HCT116 (cell line): ENCODE data around the gene SOBP. TPM values are rescaled to one million over a fixed set of nuclear protein-coding genes. Genes with fewer than 3 reads are reported as not detected.

Source experiments
- ATAC-seq: fragments of 200-7000 bp; cut with Tn5 transposase; 2 replicates; pipeline ENCODE4 v1.9.1; 2020; ENCODE audit warnings: mild to moderate bottlenecking, moderate library complexity
- BruUV-seq: library from RNA; stranded (reverse); fragments of 400-500 nt; replicated peaks from 2 replicates; lab custom pipeline; 2021; lab: Mats Ljungman, UMichigan
- CTCF ChIA-PET: fragments of 300-600 bp; sonication (Branson Sonifier 250); formaldehyde crosslinking; loops from one replicate; lab custom pipeline; 2021; ENCODE audit warnings: antibody characterized with exemption; lab: Charles Lee
- POLR2A ChIA-PET: fragments of 300-600, 350-600 bp; sonication (Branson Sonifier 250); formaldehyde crosslinking; loops from one replicate; lab custom pipeline; 2021; ENCODE audit warnings: antibody characterized with exemption; lab: Charles Lee
- RAD21 ChIA-PET, 2 experiments: fragments of 300-600 bp; sonication (Branson Sonifier 250); formaldehyde crosslinking; loops; one replicate each; lab custom pipeline; 2023; ENCODE audit warnings: low total read pairs in 2 of 2; ENCODE audit not compliant: uncharacterized antibody in 2 of 2, unreplicated experiment in 2 of 2, low non-redundant PET in 1 of 2; lab: Charles Lee
- DNase-seq: peaks from one replicate; pipeline ENCODE4 v3.0.0-alpha.2; 2010; ENCODE audit warnings: low read depth, low spot score
- H2AFZ ChIP-seq: fragments of 200-600 bp; shearing (Covaris generic), sonication (generic); 2 replicates; pipeline ENCODE4 v1.6.1; 2017; ENCODE audit warnings: low read depth, mixed run types, mixed read lengths, antibody characterized with exemption, low read length; ENCODE audit not compliant: poor library complexity, severe bottlenecking
- H3K27ac ChIP-seq: 2 replicates; pipeline ENCODE4 v1.5.1; 2012; ENCODE audit warnings: low read depth, low read length
- H3K27me3 ChIP-seq: fragments of 200-600 bp; sonication (generic); 2 replicates; pipeline ENCODE4 v1.6.1; 2016; ENCODE audit warnings: mixed run types, low read length, mixed read lengths; ENCODE audit not compliant: insufficient read depth
- H3K36me3 ChIP-seq, 2 experiments: fragments of 200-500 bp in 1 of 2; fragments of 200-600 bp in 1 of 2; sonication (Bioruptor generic) in 1 of 2; sonication (generic) in 1 of 2; 2 replicates each; pipeline versions ENCODE4 v1.5.1 to v1.6.1; 2014 to 2016; ENCODE audit warnings: low read length in 2 of 2, inconsistent platforms in 1 of 2, mixed read lengths in 1 of 2, mixed run types in 1 of 2; ENCODE audit not compliant: insufficient read depth in 2 of 2, control insufficient read depth in 1 of 2
- H3K4me1 ChIP-seq, 2 experiments: fragments of 200-600 bp in 1 of 2; sonication (generic) in 1 of 2; 2 replicates each; pipeline versions ENCODE4 v1.5.1 to v1.6.1; 2012 to 2017; ENCODE audit warnings: low read length in 2 of 2, inconsistent platforms in 1 of 2, mild to moderate bottlenecking in 1 of 2, mixed read lengths in 1 of 2, mixed run types in 1 of 2, moderate library complexity in 1 of 2; ENCODE audit not compliant: insufficient read depth in 2 of 2, control insufficient read depth in 1 of 2
- H3K4me2 ChIP-seq: fragments of 200-600 bp; sonication (generic); 2 replicates; pipeline ENCODE4 v1.6.1; 2017; ENCODE audit warnings: mixed run types, low read length, mixed read lengths
- H3K4me3 ChIP-seq, 2 experiments: fragments of 200-600 bp in 1 of 2; sonication (generic) in 1 of 2; replicated peaks in 1 of 2; 2 replicates each; pipeline ENCODE4 v1.5.1; 2011 to 2016; ENCODE audit warnings: low read length in 2 of 2, control low read depth in 1 of 2, low read depth in 1 of 2, mild to moderate bottlenecking in 1 of 2, mixed read lengths in 1 of 2, mixed run types in 1 of 2
- H3K79me2 ChIP-seq: fragments of 200-600 bp; sonication (generic); 2 replicates; pipeline ENCODE4 v1.6.1; 2017; ENCODE audit warnings: mild to moderate bottlenecking, mixed run types, low read length, moderate library complexity, mixed read lengths; ENCODE audit not compliant: insufficient read depth
- H3K9ac ChIP-seq: fragments of 200-600 bp; sonication (generic); 2 replicates; pipeline ENCODE4 v1.6.1; 2016; ENCODE audit warnings: low read length, mixed read lengths
- H3K9me2 ChIP-seq: fragments of 200-600 bp; sonication (generic), shearing (Covaris generic); 2 replicates; pipeline ENCODE4 v1.6.1; 2017; ENCODE audit warnings: mixed run types, mild to moderate bottlenecking, moderate library complexity; ENCODE audit not compliant: insufficient read depth
- H3K9me3 ChIP-seq, 2 experiments: fragments of 200-500 bp in 1 of 2; fragments of 200-600 bp in 1 of 2; sonication (Bioruptor generic) in 1 of 2; sonication (generic) in 1 of 2; 2 replicates each; pipeline ENCODE4 v1.6.1; 2014 to 2017; ENCODE audit warnings: low read length in 2 of 2, mixed read lengths in 2 of 2, inconsistent platforms in 1 of 2, low read depth in 1 of 2, mild to moderate bottlenecking in 1 of 2, mixed run types in 1 of 2, moderate library complexity in 1 of 2; ENCODE audit not compliant: control insufficient read depth in 1 of 2, insufficient read depth in 1 of 2
- H4K20me1 ChIP-seq: fragments of 200-600 bp; sonication (generic), shearing (Covaris generic); 2 replicates; pipeline ENCODE4 v1.6.1; 2017; ENCODE audit warnings: mixed run types, mild to moderate bottlenecking, moderate library complexity; ENCODE audit not compliant: insufficient read depth
- CBX3 ChIP-seq: IDR thresholded peaks from 2 replicates; pipeline ENCODE4 v1.6.1; 2012; ENCODE audit warnings: low read depth
- CEBPB ChIP-seq: IDR thresholded peaks from 2 replicates; pipeline ENCODE4 v1.6.1; 2012; ENCODE audit warnings: low read depth
- CTCF ChIP-seq, 3 experiments: fragments of 200-600 bp in 1 of 3; sonication (generic) in 1 of 3; IDR thresholded peaks in 2 of 3; conservative IDR thresholded peaks in 1 of 3; 2 replicates each; pipeline ENCODE4 v1.5.1; 2012 to 2017; ENCODE audit warnings: low read depth in 2 of 3, low read length in 2 of 3, antibody characterized with exemption in 1 of 3, borderline replicate concordance in 1 of 3, control low read depth in 1 of 3, mild to moderate bottlenecking in 1 of 3, mixed read lengths in 1 of 3, mixed run types in 1 of 3, moderate library complexity in 1 of 3; ENCODE audit not compliant: insufficient read depth in 1 of 3
- EGR1 ChIP-seq: IDR thresholded peaks from 2 replicates; pipeline ENCODE4 v1.6.1; 2012; ENCODE audit warnings: low read depth
- EZH2 ChIP-seq: fragments of 200-600 bp; sonication (generic); IDR thresholded peaks from 2 replicates; pipeline ENCODE4 v1.6.1; 2017; ENCODE audit warnings: antibody characterized with exemption, mixed run types
- EZH2phosphoT487 ChIP-seq: fragments of 200-600 bp; IDR thresholded peaks from 2 replicates; pipeline ENCODE4 v1.6.1; 2018; ENCODE audit warnings: antibody characterized with exemption, borderline replicate concordance
- FOSL1 ChIP-seq: IDR thresholded peaks from 2 replicates; pipeline ENCODE4 v1.6.1; 2012; ENCODE audit warnings: low read depth
- JUND ChIP-seq: IDR thresholded peaks from 2 replicates; pipeline ENCODE4 v1.6.1; 2012
- POLR2AphosphoS5 ChIP-seq: IDR thresholded peaks from 2 replicates; pipeline ENCODE4 v1.6.1; 2011; ENCODE audit warnings: mild to moderate bottlenecking, low read depth, low read length, moderate library complexity
- RAD21 ChIP-seq: IDR thresholded peaks from 2 replicates; pipeline ENCODE4 v1.6.1; 2012; ENCODE audit warnings: low read depth, mild to moderate bottlenecking
- SIN3A ChIP-seq: IDR thresholded peaks from 2 replicates; pipeline ENCODE4 v1.6.1; 2012; ENCODE audit warnings: low read depth
- SP1 ChIP-seq: IDR thresholded peaks from 2 replicates; pipeline ENCODE4 v1.6.1; 2012; ENCODE audit warnings: low read depth
- TCF7L2 ChIP-seq: IDR thresholded peaks from 2 replicates; pipeline ENCODE4 v1.7.0; 2011; ENCODE audit warnings: borderline replicate concordance, inconsistent platforms; ENCODE audit not compliant: insufficient read depth, insufficient read length; ENCODE audit errors: extremely low read depth
- ZFX ChIP-seq: fragments of 450-650 bp; IDR thresholded peaks from 2 replicates; pipeline ENCODE4 v1.6.1; 2017
- ZNF274 ChIP-seq: fragments of 200-500 bp; sonication (Bioruptor generic); IDR thresholded peaks from 2 replicates; pipeline ENCODE4 v1.6.1; 2014; ENCODE audit warnings: mild to moderate bottlenecking, low read depth, low read length, inconsistent platforms
- intact Hi-C: fragments of 100-400 bp; cut with micrococcal nuclease; formaldehyde crosslinking; loops from 2 replicates; pipeline ENCODE4 v1.10.0; 2022
- total RNA-seq: library from RNA; stranded (reverse); gene quantifications from one replicate; pipeline ENCODE4 v1.2.1, GENCODE V29; 2021; ENCODE audit not compliant: unreplicated experiment

SOBP gene
- total RNA-seq, 1 experiment from 2014 or later: 2.6 TPM

- Histone ChIP-seq H2AFZ (no peak overlapping the region), H3K9ac (no peak overlapping the region), H3K4me3 (no peak overlapping the region), H3K36me3 (no peaks in the 10 kb centered on the region), H4K20me1 (no peaks in the 10 kb centered on the region), H3K9me2 (no peaks in the 10 kb centered on the region), H3K27ac (no peak overlapping the region), H3K9me3 (no peaks in the 10 kb centered on the region), H3K79me2 (no peaks in the 10 kb centered on the region), H3K4me2 (no peak overlapping the region), H3K27me3 (no peaks in the 10 kb centered on the region), H3K4me1 (no peaks in the 10 kb centered on the region)
- intact Hi-C loops: no loop called here
- ATAC-seq: no peak
- BruUV-seq: no TSS peak
- TF ChIP-seq TCF7L2: no peak
- no peak for TF ChIP-seq POLR2AphosphoS5
- TF ChIP-seq CTCF (IDR thresholded peaks at IDR 0.05 in 2 of 3, conservative IDR thresholded peaks at IDR 0.05 in 1 of 3; ENCODE audit: borderline replicate concordance in 1 of 3, insufficient read depth in 1 of 3, low read depth in 2 of 3, low read length in 2 of 3): no peak
- TF ChIP-seq RAD21: no peak
- TF ChIP-seq CBX3: no peak
- TF ChIP-seq CEBPB: no peak
- TF ChIP-seq JUND: no peak
- no peak for TF ChIP-seq EZH2phosphoT487
- no peak for TF ChIP-seq ZFX
- no peak for TF ChIP-seq FOSL1
- TF ChIP-seq SIN3A: no peak
- no peak for TF ChIP-seq EZH2
- no peak for TF ChIP-seq SP1
- no peak for TF ChIP-seq ZNF274
- no peak for TF ChIP-seq EGR1
- POLR2A ChIA-PET: no interaction called here
- RAD21 ChIA-PET: no interaction called here
- CTCF ChIA-PET: no interaction called here
- DNase-seq: no peak
Observed at GRCh38 chr6:107536180-107536961, 46.5 kb downstream of the SOBP start.
